ENCODE data around the gene GABRR3.

GRCh38 chr3:97971679-97972567, 63.2 kb downstream of the GABRR3 start, which contains the start of gene RIOX2:
- peak in 2 of 3 experiments; percentile 30 to 33 for TF ChIP-seq CTCF (optimal IDR thresholded peaks at IDR 0.05 in 1 of 3, IDR thresholded peaks at IDR 0.05 in 1 of 3, conservative IDR thresholded peaks at IDR 0.05 in 1 of 3; ENCODE audit: extremely low read depth in 1 of 3, insufficient read depth in 2 of 3, low read length in 3 of 3)
- TF ChIP-seq EZH2 (IDR thresholded peaks at IDR 0.05; ENCODE audit: low read length) = no peak
